Measurements from ENCODE around the gene RBM6.

DNA sequence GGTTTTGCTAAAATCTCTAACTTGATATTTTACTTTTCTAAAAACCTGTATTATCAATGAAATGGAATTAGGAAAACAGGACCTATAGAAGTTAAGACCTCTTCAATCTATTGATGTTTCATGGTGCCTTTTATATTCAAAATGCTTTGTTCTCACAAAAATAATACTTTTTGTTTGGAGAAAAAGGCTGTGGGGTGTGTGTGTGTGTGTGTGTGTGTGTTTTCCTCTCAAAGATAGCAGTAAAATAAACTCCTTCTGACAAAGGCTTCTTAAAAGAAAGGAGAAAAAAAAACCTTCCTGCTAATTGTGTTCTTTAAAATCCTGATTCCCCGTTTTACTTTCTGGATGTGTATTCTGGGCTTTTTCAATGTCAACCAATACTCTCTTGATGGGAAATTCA lies 54.5 kb downstream of the RBM6 start:
- TF ChIP-seq EZH2 (IDR thresholded peaks at IDR 0.05; ENCODE audit: insufficient read depth, poor library complexity, severe bottlenecking) (no peak), EZH2phosphoT487 (IDR thresholded peaks at IDR 0.05; ENCODE audit: insufficient read depth, low read depth) (no peak)

Measured in GM23248 (cell line).